Breast epithelium (tissue), 3 donors: ENCODE measurements around the gene MTCP1.

Experiments
- POLR2A ChIP-seq: fragments of 450-650 bp; IDR thresholded peaks from one replicate; pipeline ENCODE4 v1.6.1; 2016; ENCODE audit warnings: antibody characterized with exemption, mild to moderate bottlenecking, moderate library complexity
- POLR2AphosphoS5 ChIP-seq, 3 donors: sonication (generic); formaldehyde crosslinking; IDR thresholded peaks; one replicate each; pipeline ENCODE4 v1.6.1; 2017; ENCODE audit warnings: antibody characterized with exemption in 3 of 3

DNA sequence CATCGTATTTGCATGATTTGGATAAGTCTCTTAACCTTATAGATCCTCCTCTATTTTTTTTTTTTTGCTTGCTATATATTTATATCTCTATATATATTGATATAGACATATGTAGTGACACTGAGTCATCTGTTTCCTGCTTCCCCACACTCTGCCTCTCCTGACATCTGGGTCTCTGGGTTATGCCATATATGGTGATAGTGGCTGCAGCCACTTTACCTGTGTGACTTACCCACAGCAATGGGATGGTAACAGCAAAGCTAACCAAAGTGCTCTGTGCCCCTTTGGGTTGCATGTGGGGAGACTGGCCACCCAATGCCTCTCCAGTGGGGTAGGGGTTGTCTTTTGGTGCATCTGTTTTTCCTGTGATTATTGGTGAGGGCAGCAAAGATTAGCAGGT lies 14.5 kb downstream of the MTCP1 start:
- TF ChIP-seq POLR2A, result no peak
- no peak for TF ChIP-seq POLR2AphosphoS5 (IDR thresholded peaks at IDR 0.05)
